A549 (cell line): Measurements from ENCODE around the gene RCOR3. TPM values are rescaled to one million over a fixed set of nuclear protein-coding genes. Genes with fewer than 3 reads are reported as not detected.
A peak's percentile ranks its signal among the peaks of the same experiment; 100 is the strongest.

Source experiments
- ATAC-seq, 2 experiments: fragments of 200-7000 bp in 1 of 2; fragments of >200 bp in 1 of 2; cut with Nextera tagmentation in 1 of 2; cut with Tn5 transposase in 1 of 2; 3 replicates each; pipeline versions ENCODE4 v1.8.0 to v1.9.1; 2018 to 2020; ENCODE audit warnings: mild to moderate bottlenecking in 1 of 2, moderate library complexity in 1 of 2
- CTCF ChIA-PET: fragments of 300-600 bp; sonication (Branson Sonifier 250); formaldehyde crosslinking; extraction: SDS; loops from one replicate; lab custom pipeline; 2021; ENCODE audit warnings: antibody characterized with exemption, inconsistent platforms; lab: Yijun Ruan, JAX
- POLR2A ChIA-PET: fragments of 350-600 bp; formaldehyde crosslinking; extraction: SDS; loops from one replicate; lab custom pipeline; 2021; ENCODE audit warnings: antibody characterized with exemption, inconsistent platforms; lab: Yijun Ruan, JAX
- DNase-seq, 2 experiments: peaks; one replicate each; pipeline versions ENCODE4 v3.0.0 to v3.0.0-alpha.2; 2011 to 2016; ENCODE audit warnings: low read depth in 1 of 2, low spot score in 1 of 2
- FAIRE-seq: peaks from 2 replicates; lab custom pipeline; 2011; peaks lifted over from hg19 to GRCh38; lab: Jason Lieb, UNC
- H3K27ac ChIP-seq, 2 experiments: fragments of >200 bp; sonication (Bioruptor Twin); formaldehyde crosslinking; 3 replicates each; pipeline ENCODE4 v1.5.1; 2016 to 2017
- H3K4me1 ChIP-seq: fragments of >200 bp; sonication (Bioruptor Twin); formaldehyde crosslinking; 3 replicates; pipeline ENCODE4 v1.6.1; 2016
- H3K4me2 ChIP-seq: fragments of >200 bp; sonication (Bioruptor Twin); formaldehyde crosslinking; 3 replicates; pipeline ENCODE4 v1.6.1; 2016
- H3K4me3 ChIP-seq: fragments of >200 bp; sonication (Bioruptor Twin); formaldehyde crosslinking; 3 replicates; pipeline ENCODE4 v1.5.1; 2016
- H3K9me3 ChIP-seq: fragments of >200 bp; sonication (Bioruptor Twin); formaldehyde crosslinking; 3 replicates; pipeline ENCODE4 v1.6.1; 2016
- CBX8 ChIP-seq: fragments of 200-600 bp; sonication (generic); IDR thresholded peaks from 2 replicates; pipeline ENCODE4 v1.6.1; 2016
- CHD4 ChIP-seq: fragments of 200-600 bp; sonication (generic); IDR thresholded peaks from 2 replicates; pipeline ENCODE4 v1.6.1; 2016; ENCODE audit warnings: antibody characterized with exemption, mild to moderate bottlenecking, borderline replicate concordance
- EHF ChIP-seq: fragments of 250-450 bp; sonication (Bioruptor Pico); IDR thresholded peaks from 2 replicates; pipeline ENCODE4 v1.5.0; 2020; ENCODE audit warnings: mild to moderate bottlenecking
- EHMT2 ChIP-seq: fragments of 200-600 bp; sonication (generic); IDR thresholded peaks from 2 replicates; pipeline ENCODE4 v1.6.1; 2016; ENCODE audit warnings: antibody characterized with exemption, low read depth, mild to moderate bottlenecking, moderate library complexity
- FOSL2 ChIP-seq, 2 experiments: fragments of 450-650 bp in 1 of 2; fragments of >200 bp in 1 of 2; sonication (Bioruptor Twin) in 1 of 2; formaldehyde crosslinking; IDR thresholded peaks; 2 replicates each; pipeline versions ENCODE4 v1.5.0 to v1.6.1; 2016 to 2020; ENCODE audit warnings: mild to moderate bottlenecking in 1 of 2, moderate library complexity in 1 of 2
- GATA3 ChIP-seq: IDR thresholded peaks from 2 replicates; pipeline ENCODE4 v1.6.1; 2012; ENCODE audit warnings: borderline replicate concordance
- HEYL ChIP-seq: fragments of 250-450 bp; sonication (Bioruptor Pico); IDR thresholded peaks from 2 replicates; pipeline ENCODE4 v1.8.0; 2021; ENCODE audit warnings: mild to moderate bottlenecking, moderate library complexity
- HOXB5 ChIP-seq: fragments of 250-450 bp; sonication (Bioruptor Pico); IDR thresholded peaks from 2 replicates; pipeline ENCODE4 v1.5.0; 2020; ENCODE audit warnings: mild to moderate bottlenecking, moderate library complexity
- KDM5A ChIP-seq: fragments of 200-600 bp; sonication (generic); IDR thresholded peaks from 2 replicates; pipeline ENCODE4 v1.6.1; 2016; ENCODE audit warnings: antibody characterized with exemption, mild to moderate bottlenecking
- MAFK ChIP-seq: fragments of 450-650 bp; IDR thresholded peaks from 2 replicates; pipeline ENCODE4 v1.6.1; 2014; ENCODE audit not compliant: partially characterized antibody
- MAX ChIP-seq: IDR thresholded peaks from 2 replicates; pipeline ENCODE4 v1.6.1; 2012
- NFE2L2 ChIP-seq: fragments of 150-350 bp; conservative IDR thresholded peaks from 2 replicates; pipeline ENCODE4 v1.6.1; 2014; ENCODE audit warnings: low read length
- NPAS2 ChIP-seq: fragments of 250-450 bp; sonication (Bioruptor Pico); IDR thresholded peaks from 2 replicates; pipeline ENCODE4 v1.8.0; 2022; ENCODE audit warnings: mild to moderate bottlenecking, moderate library complexity, borderline replicate concordance
- PBX3 ChIP-seq: IDR thresholded peaks from 2 replicates; pipeline ENCODE4 v1.6.1; 2012
- POLR2A ChIP-seq: IDR thresholded peaks from 2 replicates; pipeline ENCODE4 v1.6.1; 2012; ENCODE audit warnings: mild to moderate bottlenecking, low read length
- SMC3 ChIP-seq: fragments of >200 bp; sonication (Bioruptor Twin); formaldehyde crosslinking; IDR thresholded peaks from 3 replicates; pipeline ENCODE4 v1.6.1; 2018; ENCODE audit warnings: inconsistent platforms
- TP53 ChIP-seq: fragments of 250-450 bp; sonication (Bioruptor Pico); IDR thresholded peaks from 2 replicates; pipeline ENCODE4 v1.5.0; 2021; ENCODE audit warnings: mild to moderate bottlenecking, moderate library complexity
- USF2 ChIP-seq: fragments of 450-650 bp; IDR thresholded peaks from 2 replicates; pipeline ENCODE4 v1.6.1; 2014; ENCODE audit warnings: antibody characterized with exemption
- ZC3H11A ChIP-seq: fragments of 450-650 bp; IDR thresholded peaks from 2 replicates; pipeline ENCODE4 v1.6.1; 2014; ENCODE audit warnings: antibody characterized with exemption, mild to moderate bottlenecking
- WGBS: methylation state at CpG from one replicate; pipeline ENCODE4 v1.1.6; 2017; ENCODE audit errors: missing lambda C conversion rate; 5-methylcytosine and 5-hydroxymethylcytosine counted together
- polyA plus RNA-seq, 4 experiments: library from polyadenylated mRNA; depleted of rRNA in 3 of 4; stranded (reverse); fragments of >200 nt; fragmentation: RNase III in 1 of 4; extraction: RNeasy Plus Mini Kit Qiagen cat#74134 plus additional on column Dnase treatment in 1 of 4; gene quantifications; 2 replicates in 3 of 4; 3 replicates in 1 of 4; pipeline ENCODE4 v1.2.3, GENCODE V29; 2011 to 2017
- TF ChIP-seq, protein P1 (sequence below): fragments of 150-350 bp; IDR thresholded peaks from 2 replicates; pipeline ENCODE4 v1.6.1; 2014; ENCODE audit warnings: low read depth, mild to moderate bottlenecking, low read length
- TF ChIP-seq, protein P2 (sequence below): fragments of 250-450 bp; sonication (Bioruptor Pico); IDR thresholded peaks from 2 replicates; pipeline ENCODE4 v1.5.0; 2020; ENCODE audit warnings: low read depth, mild to moderate bottlenecking, moderate library complexity

The RCOR3 gene
- polyA plus RNA-seq, 2 of the 4 experiments (the other 2 are of a cell fraction): 16.3 to 40.7 TPM

DNA sequence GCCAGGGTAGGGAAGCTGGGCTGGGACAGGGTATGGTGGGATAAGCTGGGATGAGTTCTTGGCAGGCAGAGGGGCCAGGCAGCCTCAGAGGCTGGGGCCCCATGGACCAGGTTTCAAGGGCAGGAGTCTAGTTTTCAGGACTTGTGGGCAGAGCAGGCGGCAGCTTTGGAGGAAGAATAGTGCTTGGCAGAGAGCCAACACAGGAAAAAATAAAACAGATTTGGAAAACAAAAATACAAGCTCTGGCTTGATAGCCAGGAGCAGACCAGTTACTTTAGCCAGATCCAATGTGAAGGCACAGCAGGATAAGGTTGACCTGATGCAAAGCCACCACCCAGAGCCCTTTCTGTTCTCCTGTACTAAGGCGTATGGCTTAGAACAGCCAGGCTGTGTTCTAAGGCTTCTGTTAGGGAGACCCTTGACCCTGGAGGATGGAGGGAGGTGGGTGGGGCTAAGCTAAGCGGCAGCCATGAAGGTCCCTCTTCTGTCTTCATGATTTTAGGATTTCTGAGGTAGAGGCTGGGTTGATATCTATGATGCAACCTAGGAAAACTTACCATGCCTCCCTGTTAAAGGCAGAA is 73.0 kb downstream of the RCOR3 start:
- ATAC-seq: no peak
- TF ChIP-seq MAX: no peak
- no peak for TF ChIP-seq NFE2L2
- TF ChIP-seq, protein P1, sequence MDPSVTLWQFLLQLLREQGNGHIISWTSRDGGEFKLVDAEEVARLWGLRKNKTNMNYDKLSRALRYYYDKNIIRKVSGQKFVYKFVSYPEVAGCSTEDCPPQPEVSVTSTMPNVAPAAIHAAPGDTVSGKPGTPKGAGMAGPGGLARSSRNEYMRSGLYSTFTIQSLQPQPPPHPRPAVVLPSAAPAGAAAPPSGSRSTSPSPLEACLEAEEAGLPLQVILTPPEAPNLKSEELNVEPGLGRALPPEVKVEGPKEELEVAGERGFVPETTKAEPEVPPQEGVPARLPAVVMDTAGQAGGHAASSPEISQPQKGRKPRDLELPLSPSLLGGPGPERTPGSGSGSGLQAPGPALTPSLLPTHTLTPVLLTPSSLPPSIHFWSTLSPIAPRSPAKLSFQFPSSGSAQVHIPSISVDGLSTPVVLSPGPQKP: no peak
- no peak for TF ChIP-seq HOXB5 (CRISPR knock-in tag)
- no peak for TF ChIP-seq MAFK
- TF ChIP-seq POLR2A: no peak
- no peak for TF ChIP-seq HEYL
- TF ChIP-seq NPAS2 (CRISPR knock-in tag): no peak
- TF ChIP-seq CHD4: no peak
- TF ChIP-seq CBX8: no peak
- TF ChIP-seq, protein P2, sequence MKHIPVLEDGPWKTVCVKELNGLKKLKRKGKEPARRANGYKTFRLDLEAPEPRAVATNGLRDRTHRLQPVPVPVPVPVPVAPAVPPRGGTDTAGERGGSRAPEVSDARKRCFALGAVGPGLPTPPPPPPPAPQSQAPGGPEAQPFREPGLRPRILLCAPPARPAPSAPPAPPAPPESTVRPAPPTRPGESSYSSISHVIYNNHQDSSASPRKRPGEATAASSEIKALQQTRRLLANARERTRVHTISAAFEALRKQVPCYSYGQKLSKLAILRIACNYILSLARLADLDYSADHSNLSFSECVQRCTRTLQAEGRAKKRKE (CRISPR knock-in tag): no peak
- TF ChIP-seq USF2: no peak
- no peak for TF ChIP-seq SMC3
- TF ChIP-seq ZC3H11A: no peak
- TF ChIP-seq EHF (CRISPR knock-in tag): no peak
- TF ChIP-seq TP53: no peak
- FAIRE-seq: no peak
- H3K4me2 ChIP-seq: no peak overlapping the region
- DNase-seq: no peak
- H3K9me3 ChIP-seq: no peaks in the 10 kb centered on the region
- peaks cover 47% of the 10 kb centered on the region for H3K4me1 ChIP-seq
- no peak overlapping the region for H3K27ac ChIP-seq
- POLR2A ChIA-PET: no interaction called here
- CTCF ChIA-PET: interaction anchor here (1.0 to 3.2 kb wide), 4 partner anchors 9 to 322 kb away, joined by 3 to 19 read pairs (median 4); no protein-coding TSS in a partner anchor
- H3K4me3 ChIP-seq: no peak overlapping the region
- WGBS: 92% methylated on average over 3 of the region's 3 CpGs

GRCh38 chr1:211332830-211333229 is 73.7 kb downstream of the RCOR3 start:
- no peak for FAIRE-seq
- DNase-seq: no peak
- H3K4me3 ChIP-seq: no peak overlapping the region
- ATAC-seq: no peak
- CTCF ChIA-PET: interaction anchor here (1.0 to 3.2 kb wide), 4 partner anchors 9 to 321 kb away, joined by 3 to 19 read pairs (median 4); no protein-coding TSS in a partner anchor
- no peak overlapping the region for H3K4me2 ChIP-seq
- H3K9me3 ChIP-seq: no peaks in the 10 kb centered on the region
- TF ChIP-seq USF2 (no peak), KDM5A (no peak), EHMT2 (no peak), PBX3 (no peak), FOSL2 (IDR thresholded peaks at IDR 0.05) (no peak), FOSL2 (CRISPR knock-in tag; IDR thresholded peaks at IDR 0.05) (no peak), GATA3 (no peak), HEYL (no peak)
- POLR2A ChIA-PET: no interaction called here
- peaks cover 42% of the 10 kb centered on the region for H3K4me1 ChIP-seq
- 94% methylated on average over 2 of the region's 2 CpGs for WGBS
- H3K27ac ChIP-seq: peak overlapping the region in 1 of 2 experiments; percentile 57; a peak in 1 of 6 replicates
